GM18502 (cell line): ENCODE data around the gene IL11.

Experiments used
- ATAC-seq: cut with Tn5 transposase; IDR thresholded peaks from one replicate; pipeline ENCODE4 v1.9.1; 2021; ENCODE audit warnings: mild to moderate bottlenecking; ENCODE audit not compliant: unreplicated experiment, poor library complexity

IL11 gene

DNA sequence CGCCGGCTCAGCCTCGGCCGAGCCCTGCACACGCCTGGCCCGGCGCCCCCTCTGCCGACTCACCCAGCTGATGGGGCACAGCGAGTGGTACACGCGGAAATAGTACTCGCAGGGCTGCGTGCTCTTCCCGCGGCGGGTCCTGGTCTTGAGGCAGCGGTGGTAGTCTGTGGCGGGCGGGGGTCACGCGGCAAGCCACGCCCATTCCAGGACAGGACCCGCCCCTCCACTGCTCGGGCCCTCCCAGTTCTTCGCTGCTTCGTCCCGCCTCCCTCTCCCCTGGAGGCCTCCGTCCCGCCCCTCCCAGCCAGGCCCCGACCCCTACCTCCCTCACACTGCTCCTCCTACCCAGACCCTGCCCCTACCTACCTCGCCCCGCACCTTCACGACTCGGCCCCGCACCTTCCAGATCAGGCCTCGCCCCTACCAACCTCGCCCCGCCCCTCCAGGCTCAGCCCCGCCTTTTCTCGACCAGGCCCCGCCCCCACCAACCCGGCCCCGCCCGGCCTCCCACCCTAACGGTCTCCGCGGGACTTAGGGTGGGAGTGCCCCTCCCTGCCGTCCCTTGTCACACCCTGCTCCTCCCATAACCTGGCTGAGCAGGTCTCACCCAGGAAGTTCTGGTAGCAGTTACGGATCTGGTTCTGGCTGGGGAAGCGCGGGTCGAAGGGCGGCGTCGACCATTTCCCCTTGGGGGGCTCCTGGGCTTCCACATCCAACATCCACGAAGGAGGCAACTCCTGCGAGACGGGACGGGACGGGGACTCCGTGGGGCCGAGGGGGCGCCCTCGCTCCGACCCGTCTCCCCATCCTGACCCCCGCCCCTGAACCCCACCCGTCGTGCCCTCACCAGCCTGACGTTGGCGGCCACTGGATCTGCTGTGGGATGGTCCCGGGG lies 16.2 kb downstream of the IL11 start:
- no peak for ATAC-seq

DNA sequence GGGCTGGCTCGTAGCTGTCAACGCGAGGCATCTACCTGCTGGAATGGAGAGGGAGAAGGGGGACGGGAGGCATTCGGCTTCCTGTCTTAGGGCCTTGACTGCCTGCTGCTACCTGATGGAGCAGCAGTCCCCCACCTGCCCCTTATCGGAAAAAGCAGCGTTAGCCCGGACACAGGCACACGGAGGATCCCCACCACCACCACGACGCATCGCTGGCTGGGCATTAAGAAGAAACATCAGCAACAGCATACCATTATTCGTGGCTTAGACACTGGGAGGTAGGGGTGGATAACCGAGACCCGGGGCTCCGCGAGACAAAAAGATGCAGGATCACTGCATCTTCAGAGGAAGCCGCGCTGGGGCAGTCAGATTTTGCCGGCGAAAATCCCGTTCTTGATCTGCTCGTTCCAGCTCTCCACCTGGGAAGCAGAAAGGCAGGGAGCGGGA lies 16.9 kb downstream of the IL11 start:
- no peak for ATAC-seq

DNA sequence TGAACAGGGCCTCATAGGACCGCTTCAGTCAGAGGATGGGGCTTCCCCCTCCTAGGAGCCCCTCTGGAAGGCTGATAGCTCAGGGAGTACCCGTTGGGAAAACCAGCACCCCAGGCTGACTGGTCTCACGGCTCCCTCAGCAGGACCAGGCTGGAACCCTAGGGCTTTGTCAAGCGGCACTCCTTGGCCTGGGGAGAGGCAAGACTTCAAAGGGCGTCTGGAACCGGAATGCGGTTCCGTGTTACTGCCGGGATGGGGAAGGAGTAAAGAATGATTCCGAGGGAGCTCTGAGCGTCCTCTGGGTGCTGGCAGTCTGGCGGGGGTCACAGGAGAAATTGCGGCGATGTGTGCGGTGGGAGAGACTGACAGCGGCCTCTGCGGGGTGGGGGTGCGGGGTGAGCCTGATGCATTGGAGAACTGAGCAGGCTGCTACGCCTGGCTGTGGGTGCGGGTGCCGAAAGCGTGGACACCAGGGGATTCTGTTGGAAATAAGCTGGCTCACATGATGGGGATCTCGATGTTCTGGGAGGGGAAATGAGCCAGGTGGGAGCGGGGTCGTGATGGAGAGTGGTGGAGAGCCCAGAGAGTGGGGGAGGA lies 17.6 kb downstream of the IL11 start:
- ATAC-seq, result no peak

DNA sequence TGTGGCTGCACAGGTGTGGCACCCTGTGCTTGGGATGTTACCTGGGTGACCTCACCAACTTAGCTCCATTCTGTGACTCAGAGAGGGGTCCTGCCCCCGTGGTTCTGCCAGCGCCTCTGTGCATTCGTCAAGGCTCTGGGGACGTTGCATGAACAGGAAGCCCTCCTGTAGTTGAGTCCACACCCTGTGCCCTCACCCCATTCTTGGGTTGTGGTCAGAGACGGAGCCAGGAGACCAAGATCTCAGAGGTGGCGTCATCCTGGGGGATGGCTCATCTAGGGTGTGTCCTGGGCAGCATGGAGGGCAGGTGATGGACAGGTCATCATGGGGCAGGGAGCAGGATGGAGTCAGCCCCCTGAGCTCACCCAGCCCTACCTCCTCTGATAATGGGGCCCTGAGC lies 18.2 kb downstream of the IL11 start:
- ATAC-seq, result no peak

DNA sequence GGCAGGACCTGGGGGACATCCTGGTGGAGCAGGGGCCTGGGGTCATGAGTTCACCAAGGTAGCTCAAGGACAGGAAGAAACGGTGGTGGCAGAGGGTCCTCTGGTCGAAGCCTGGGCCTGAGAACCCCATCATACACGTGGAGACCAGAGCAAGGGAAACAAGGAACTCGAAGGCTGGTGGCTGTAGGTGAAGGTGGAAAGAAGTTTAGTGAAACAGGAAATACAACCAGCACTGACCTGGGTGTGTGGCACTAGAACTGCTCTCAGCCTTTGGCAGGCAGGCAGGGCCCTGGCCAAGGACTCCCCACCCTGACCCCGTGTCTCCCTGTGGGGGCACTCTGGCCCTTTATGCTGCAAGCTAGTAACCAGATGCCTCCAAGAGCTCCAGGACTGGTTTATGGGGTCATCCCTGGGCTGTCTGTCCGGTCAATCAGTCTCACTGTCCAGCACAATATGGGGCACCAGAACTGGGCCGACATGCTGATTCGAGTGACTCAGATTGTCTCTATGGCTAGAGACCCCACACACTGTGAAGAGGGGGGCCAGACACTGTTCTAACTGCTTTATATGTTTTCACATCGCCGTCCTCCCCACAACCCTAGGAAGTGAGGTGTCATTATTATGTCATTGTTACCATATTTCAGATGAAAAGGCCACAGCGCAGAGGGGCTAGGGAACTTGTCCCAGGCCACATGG lies 19.5 kb downstream of the IL11 start:
- ATAC-seq, result no peak

DNA sequence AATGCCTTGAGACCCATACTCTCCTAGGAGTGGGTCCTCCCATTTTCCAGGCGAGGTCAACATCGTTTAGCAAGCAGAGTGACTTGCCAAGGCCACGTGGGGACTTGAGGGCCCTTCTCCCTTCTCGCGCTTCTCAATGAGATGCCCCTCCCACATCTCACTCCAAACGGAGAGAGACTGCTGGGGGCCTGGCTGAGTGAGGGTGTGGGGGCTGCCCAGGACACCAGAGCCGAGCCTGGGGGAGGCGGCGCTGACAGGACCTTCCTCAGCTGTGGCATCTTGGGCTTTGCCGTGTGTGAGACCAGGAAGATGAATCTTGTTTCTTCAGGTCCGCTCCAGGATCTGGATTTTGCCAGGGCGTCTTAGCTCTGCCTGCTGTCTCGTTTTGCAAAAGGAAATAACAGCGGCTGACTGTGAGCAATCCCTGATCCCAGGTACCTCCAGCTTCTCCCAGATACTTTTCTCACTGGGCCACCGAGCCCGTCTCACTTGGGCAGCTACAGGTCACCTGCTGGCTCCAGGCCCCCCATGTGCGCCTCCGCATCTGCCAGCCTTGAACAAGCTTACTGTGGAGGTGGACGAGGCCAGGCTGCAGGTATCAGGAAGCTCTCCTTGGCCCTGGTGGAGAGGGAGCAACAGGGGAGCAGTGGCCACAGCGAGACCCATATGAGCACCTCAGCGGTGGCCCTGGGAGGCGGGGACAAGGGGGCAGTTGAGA lies 21.8 kb downstream of the IL11 start:
- ATAC-seq, result no peak

DNA sequence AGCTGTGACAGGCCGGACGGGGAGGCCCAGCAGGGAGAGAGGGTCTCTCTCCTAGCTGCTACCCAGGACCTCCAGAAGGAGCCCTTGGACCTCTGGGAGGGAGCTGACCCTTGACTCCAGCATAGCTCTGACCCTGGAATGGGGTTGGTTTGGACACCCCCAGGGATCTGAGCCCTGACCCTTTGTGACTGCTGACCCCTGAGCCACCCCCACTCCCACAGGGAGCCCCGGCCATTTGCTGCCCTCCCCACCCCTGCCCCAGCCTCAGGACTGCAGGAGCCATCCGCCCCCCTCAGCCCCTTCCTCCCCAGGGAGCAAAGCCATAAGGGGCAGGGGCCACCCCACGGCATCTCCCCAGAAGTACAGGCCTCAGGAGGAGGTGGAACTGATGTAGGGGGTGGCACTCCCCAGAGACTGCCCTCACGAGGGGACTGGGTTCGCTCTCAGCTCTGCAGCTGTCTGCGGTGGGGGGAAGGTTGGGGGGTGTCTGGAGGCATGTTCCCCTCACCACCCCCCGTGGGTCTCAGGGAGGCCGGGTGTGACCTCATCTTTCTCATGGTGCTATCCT lies 22.7 kb downstream of the IL11 start:
- ATAC-seq, result no peak

DNA sequence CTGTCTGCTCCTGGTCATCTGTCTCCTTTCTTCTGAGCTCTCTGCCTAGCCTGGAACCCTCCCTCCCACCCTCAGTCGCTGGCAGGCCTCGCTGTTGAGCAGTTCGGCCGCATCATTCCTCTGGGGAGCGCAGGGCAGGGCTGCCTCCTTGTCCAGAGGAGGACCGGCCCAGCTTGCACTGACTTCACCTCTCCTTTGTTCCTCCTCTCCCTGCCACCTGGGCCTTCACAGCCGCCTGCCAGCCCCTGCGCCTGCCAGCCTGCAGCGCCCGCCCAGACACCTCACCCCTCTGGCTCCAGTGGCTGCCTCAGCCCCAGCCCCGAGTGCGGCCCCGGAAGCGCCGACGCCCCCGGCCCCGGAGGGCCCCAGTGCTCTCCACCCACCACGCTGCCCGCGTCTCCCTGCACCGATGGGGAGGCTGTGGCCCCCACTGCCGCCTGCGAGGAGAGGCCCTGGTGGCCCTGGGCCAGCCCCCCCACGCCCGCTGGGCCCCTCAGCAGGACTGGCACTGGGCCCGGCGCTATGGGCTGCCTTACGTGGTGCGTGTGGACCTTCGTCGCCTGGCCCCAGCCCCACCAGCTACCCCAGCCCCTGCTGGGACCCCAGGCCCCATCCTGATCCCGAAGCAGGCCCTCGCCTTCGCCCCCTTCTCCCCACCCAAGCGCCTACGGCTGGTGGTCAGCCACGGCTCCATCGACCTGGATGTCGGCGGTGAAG lies 23.4 kb downstream of the IL11 start:
- ATAC-seq, result no peak

DNA sequence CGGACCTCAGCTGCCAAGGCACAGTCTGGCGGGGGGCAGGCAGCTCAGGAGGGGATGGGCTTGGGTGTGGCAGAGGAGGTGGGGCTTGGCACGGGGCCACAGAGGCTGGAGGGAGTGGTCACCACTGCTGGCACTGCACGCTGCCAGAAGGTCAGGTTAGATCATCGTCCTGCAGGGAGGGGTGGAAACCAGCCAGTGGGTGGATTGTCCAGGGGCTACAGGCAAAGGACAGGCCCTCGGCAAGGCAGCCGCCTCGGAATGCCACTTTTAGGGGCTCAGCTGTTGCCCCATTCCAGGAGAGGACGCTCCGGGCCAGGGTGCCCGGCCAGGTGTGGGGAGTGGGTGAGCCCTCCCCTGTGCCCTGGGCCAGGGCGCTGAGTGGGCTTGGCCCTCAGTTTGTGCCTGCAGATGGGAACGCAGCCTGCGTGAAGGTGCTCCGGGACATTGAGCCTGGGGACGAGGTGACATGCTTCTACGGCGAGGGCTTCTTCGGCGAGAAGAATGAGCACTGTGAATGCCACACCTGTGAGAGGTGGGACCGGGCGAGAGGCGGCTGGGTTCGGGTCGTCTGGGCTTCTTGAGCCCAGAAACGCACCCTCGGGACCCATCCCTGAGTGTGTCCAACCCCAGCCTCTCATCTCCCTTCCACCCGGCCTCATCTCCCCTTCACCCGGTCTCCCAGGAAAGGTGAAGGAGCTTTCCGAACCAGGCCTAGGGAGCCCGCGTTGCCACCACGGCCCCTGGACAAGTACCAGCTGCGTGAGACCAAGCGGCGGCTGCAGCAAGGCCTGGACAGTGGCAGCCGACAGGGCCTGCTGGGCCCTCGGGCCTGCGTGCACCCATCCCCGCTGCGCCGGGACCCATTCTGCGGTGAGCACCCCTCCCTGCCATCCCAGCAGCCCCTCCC lies 24.2 kb downstream of the IL11 start:
- ATAC-seq, result no peak

DNA sequence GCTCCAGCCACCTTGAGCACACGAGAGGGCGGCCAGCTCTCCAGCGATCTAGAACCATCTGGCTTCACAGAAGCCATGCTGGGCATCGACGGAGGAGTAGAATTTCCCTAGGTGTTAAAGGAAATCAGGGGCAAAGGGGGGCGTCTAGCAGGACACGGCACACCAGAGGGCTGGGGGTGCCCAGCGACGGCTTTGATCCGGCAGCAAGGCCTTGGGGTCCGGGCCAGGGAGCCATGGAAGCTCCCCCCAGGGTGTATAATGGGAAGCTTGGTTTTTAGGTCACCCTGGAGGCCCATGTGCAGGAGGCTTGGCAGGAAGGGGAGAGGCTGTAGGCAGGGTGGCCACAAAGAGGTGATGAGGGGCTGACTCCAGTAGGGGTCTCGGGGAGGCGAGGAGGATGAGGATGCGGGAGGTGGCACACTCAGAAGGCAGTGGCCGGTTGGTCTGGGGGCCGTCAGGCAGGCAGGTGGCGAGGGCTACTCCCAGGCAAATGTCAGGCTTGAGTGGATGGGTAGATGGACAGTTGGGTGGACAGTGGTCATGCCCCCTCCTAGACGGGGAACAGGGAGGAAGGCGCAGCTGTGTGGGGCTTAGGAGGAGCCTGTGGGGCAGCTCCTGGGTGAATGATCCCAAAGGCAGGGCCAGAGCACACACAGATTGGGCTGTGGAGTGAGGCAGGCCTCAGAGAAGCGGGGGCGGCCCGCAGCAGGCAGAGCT lies 25.0 kb downstream of the IL11 start:
- no peak for ATAC-seq

DNA sequence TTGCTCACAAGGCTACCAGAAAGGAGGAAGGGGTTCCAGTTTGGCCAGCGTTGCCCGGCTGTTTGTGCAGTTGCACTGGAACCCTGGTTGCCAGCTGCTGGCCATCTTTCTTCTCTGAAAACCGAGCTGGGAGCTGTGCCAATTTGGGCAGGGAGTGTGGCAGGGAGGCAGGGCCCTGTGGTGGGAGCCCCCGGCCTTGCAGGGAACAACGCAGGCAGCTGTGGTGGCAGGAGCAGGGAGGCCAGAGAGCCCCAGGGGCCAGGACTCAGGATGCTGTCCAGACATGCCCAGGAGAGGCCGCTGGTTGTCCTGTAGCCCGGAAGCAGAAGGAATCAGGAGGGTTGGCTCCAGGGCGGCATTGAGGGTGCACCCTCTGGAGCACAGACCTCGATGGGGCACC lies 25.8 kb downstream of the IL11 start:
- ATAC-seq, result no peak

DNA sequence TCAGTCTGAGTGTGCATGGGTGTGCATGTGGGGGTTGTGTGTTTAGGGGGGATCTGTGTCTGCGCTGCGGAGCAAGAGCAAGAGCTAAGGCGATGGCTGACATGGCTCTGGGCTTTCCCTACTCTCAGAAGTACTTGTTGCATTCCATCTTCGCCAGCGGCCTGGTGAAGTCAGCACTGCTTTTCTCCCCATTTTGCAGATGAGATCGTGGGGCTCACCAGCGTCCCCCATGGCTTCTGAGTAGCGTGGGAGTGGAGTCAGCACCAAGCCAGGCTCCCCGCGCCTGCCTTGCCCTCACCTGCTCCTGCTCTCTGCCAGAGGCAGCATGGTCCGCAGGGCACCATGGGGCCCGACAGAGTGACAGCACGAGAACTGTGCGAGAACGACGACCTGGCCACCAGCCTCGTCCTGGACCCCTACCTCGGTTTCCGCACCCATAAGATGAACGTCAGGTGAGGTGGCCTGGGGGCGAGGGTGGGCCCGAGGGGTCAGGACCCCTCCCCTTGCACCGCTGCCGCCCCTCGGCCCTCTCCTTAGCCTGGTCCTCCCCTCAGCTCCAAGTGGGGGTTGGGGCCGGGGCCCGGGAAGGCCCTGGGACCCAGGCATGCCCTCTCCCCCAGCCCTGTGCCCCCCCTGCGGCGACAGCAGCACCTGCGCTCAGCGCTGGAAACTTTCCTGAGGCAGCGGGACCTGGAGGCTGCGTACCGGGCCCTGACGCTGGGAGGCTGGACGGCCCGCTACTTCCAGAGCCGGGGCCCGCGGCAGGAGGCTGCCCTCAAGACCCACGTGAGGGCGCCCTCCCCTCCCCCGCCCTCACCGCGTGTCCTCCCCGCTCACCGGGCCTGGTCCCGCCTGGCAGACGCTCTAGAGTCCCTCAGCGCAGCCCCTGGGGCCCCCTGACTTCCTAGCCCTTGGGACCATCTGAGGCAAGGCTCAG lies 28.4 kb downstream of the IL11 start:
- ATAC-seq, result no peak

DNA sequence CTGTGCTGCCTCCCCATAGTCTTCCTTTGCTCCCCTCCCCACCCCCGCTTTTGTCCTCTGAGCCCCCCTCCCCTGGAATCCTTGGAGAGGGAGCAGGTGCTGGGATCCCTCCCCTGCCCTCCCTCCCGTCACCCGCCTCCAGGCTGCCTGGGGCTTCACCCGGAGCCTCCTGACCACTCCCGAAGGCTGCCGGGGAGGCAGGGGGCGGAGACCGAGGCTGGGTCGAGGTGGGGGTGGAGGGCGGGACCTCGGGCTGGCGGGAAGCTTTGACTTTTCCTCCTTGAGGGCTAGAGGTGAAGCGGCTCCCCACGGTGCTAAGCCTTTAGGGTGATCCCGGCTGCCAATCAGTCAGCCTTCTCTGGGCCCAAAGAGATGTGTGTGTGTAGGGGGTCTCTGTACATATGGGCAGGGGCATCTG lies 29.1 kb downstream of the IL11 start:
- no peak for ATAC-seq

DNA sequence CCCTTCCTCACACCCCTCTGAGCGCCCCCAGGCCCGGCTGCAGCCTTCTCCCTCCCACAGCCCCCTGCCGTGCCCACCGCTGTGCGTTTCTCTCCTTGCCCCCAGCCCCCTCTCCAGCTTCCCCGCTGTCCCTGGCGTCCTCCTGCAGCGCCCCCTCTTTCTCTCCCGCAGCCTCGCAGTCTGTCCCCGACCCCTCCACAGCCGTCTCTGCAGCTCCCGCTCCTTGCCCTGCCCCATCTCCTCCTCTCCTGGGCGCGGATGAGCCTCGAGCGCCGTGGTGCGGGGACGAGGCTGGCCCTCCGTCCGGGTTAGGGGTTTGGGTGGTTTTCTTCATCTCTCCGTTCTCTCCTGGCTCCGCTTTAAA lies 29.5 kb downstream of the IL11 start:
- ATAC-seq, result no peak

DNA sequence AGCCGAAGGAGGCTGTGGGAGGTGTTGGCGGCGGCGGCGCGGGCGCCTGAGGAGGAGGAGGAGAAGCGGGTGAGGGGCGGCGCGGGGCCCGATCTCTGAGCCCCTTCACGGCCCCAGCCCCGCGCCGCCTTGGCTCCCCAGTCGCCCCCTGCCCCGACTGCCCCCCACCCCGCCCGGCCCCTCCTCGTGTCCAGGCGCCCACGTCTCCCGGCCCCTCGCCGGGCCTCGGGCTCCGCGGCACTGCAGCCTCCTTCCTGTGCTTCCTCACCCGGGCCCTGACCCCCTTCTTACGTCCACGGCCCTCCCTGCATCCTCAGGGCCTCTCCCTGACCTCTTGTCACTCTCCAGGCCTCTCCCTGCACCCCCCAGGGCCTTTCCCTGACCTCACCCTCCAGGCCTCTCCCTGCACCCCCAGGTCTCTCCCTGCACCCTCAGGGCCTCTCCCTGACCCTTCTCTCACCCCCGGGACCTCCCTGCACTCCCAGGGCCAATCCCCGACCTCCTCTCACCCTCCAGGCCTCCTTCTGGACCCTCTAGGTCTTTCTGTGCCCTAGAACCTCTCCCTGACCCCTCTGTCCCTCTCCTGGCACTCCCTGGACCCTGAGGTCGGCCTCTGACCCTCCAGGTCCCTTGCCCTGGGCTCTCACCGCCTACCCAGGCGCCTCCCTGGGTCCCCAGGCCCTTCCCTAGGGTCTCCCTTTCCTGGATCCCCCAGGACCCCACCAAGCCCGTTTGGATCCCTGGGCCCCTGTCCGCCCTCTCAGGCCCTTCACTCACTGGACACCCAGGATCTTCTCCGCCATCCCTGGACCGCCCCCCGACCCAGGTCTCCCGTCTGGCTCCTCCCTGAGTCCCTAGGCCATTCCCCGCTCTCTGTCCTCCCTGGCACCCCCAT lies 30.1 kb downstream of the IL11 start:
- no peak for ATAC-seq
